ENCODE measurements around the gene KIAA0753. TPM values are rescaled to one million over a fixed set of nuclear protein-coding genes. Genes with fewer than 3 reads are reported as not detected.

Gene KIAA0753
- total RNA-seq, 1 donor from 2014 or later: 19.8 TPM

DNA sequence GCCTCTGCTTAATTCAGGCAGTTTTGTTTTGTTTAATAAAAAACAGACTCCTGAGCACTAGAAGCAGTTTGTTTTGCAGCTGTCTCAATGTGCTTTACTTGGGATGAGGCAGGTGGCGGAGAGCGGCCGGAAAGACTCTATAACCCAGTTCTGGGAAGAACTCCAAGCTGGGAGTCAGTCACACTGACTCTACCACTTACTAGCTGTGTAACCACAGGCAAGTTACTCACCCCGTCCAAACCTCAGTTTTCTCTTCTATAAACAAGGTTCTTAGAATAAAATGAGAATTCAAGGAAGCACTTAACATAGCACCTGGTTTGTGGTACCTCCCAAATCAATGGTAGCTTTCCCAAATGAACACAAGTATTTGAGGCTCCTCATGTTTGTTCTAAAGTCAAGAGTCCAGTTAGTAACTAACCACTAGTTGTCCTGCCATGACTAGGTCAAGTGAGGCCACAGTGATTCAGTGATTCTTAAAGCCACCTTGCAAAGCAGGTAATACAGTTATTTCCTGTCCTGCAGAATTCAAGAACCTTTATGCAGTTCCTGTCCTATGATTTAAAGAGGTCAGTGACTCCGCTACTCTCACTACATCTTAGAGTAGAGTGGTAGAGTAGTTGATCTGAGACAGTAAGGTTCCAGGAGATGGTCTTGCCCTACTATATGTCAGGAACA is 3.1 kb upstream of the KIAA0753 start:
- no peak for DNase-seq (ENCODE audit: extremely low read depth, low read depth, low spot score)

DNA sequence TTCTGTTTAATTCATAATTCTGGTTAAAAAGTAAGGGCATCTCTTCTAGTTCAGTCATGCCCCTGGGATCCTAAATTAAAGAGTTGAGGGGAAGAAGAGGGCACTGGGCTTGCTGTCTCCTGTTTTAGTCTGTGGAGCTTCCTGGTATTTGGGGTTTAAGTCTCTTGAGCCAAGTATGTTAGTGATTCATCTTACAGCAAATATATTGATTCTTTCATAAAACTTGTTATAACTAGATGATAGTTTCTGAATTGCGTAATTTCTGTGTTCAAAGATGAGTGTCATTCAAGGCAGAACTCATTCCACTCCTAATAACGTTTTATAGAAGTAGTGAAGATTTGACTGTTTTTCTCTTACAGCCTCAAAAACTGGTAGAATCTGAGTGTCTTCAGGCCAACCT is 2.1 kb upstream of the KIAA0753 start:
- no peak for DNase-seq (ENCODE audit: extremely low read depth, low read depth, low spot score)

DNA sequence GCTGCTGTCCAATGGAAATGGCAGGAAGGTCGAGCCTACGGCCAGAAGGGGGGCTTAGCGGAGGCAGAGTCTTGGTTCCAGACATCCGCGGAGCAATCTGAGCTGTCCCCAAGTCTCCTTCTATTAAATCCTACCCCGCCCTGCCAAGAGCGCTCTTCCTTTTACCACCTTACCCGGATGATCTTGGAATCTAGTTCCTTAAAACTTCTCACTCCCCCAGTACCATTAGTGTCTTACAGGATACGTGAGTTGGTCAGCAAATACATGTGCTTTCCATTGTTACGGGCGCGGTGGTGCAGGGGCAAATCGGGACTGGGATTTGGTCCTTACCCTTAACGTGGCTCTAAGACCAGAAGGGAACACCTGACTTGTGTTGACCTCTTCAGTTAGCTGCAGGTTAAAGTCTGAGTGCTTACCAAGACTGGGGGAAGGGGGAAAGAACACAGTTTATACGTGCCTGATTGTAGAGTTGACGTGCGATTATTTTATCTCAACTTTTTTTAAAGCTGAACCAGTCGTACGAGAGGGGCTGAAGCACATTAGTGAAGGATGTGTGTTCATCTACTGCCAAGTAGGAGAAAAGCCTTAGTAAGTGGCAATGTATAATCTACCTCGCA is 844 bp upstream of the KIAA0753 start:
- no peak for DNase-seq (ENCODE audit: extremely low read depth, low read depth, low spot score)

DNA sequence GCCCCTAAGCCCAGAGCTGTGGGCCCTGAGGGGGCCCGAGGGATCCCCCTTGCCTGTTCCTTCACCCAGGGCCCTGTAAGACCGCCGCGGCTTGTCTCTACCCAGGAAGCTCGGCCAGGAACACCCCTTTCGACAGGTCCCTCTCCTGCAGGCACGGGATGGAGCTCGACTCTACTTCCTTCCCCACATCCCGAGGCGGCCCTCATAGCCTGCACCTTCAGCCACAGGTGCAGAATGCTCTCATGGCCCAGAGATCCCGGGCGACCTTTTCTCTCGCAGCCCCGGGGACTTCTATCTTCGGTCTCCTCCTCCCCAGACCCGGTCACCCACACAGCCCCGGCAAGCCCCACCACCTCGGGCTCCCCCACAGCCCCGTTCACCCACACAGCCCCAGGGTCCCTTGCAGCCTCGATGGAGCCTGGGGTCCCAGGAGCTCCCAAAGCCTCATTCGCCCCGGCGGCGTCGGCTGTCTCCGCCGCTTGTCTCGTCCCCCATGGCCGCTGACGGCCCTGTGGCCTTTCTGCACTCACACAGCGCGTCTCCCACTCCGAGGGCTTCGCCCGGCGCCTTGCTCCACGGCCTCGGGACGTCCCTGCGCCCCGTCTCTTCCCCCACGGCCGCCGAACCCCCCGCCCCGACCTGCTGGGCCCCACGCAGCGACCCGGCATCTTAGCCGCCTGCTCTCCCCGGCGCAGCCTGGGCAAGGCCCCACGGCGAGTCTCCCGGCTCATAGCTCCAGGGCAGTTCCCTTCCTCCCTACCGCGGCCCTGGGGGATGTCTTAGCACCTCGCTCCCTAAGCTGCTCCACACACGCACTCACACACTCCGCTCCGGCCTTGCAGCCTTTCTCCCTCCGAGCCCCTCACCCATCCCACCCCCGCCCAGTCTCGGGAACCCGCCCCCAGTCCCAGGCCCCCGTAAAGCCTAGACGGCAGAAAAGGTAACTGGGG is 650 bp downstream of the KIAA0753 start:
- DNase-seq (ENCODE audit: extremely low read depth, low read depth, low spot score): no peak

DNA sequence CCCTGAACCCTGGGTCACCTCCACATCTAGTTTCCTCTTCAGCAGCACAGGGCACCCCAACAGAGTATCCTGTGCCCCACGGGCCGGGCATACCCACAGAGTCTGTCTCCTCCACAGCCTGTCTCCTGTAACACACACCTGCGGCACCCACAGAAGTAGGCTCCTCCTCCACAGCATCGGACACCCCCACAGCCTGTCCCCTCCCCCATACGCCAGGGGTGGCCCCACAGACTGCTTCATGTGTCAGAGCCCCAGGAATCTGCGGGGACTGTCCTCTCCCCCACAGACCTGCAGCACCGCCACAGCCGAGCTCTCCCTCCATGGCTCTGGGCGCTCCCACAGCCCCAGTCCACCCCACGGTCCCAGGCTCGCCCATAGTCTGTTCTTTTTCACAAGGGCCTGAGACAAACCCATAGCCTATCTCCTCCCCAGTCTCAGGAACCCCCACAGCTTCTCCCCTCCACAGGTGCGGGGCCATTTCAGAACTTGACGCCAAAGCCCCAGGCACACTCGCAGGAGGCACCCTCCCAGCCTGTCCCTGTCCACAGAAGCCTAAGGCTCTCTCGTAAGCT is 1.4 kb downstream of the KIAA0753 start:
- no peak for DNase-seq (ENCODE audit: extremely low read depth, low read depth, low spot score)

DNA sequence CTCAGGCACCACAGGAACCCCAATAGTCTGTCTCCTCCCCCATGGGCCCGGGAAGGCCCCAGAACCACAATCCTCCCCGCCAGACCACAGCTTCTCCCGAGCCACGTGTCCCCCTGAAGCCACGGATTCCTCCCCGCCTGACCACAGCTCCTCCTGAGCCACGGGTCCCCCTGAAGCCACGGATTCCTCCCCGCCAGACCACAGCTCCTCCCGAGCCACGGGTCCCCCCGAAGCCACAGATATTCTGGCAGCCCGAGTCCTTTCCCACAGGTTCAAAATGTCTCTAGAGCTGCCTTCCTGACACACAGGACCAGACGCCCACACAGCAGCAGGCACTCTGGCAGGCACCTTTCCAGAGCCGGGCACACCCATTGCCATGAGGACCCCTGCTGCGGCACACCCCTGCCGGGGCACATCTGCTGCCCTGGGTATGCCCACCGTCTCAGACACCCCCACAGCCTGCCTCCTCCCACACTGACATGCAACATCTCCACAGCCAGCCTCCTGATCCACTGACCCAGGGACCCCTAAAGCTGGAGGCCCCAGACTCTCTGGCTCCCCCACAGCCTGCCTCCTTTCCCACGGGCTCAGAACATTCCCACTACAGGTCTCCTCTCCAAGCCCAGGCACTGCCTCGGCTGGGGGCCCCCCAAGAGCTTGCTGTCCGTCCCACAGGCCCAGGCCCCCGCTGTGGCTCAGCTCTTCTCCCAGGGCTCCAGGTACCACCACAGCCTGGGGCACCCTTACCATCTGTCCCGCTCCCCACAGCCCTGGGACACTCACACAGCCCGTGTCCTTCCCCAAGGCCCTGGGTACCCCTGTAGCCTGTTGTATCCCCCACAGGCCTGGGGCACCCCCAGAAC is 2.2 kb downstream of the KIAA0753 start:
- no peak for DNase-seq (ENCODE audit: extremely low read depth, low read depth, low spot score)

DNA sequence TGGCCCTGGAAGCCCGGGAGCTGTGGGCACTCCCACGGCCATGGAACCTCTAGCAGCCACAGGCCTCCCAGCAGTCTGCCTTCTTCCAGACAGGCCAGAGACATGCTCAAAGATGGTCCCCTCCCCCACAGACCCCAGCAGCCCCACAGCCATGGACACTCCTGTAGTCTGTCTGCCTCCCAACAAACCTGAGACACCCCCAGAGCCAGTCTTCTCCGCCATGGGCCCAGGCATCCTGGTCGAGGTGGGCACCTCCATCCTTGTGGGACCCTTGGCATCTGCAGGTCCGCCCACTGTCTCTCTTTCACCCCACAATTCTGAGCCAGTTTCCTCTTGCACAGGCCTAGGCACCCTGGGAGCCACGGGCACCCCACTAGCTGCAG is 3.1 kb downstream of the KIAA0753 start:
- DNase-seq (ENCODE audit: extremely low read depth, low read depth, low spot score): no peak

DNA sequence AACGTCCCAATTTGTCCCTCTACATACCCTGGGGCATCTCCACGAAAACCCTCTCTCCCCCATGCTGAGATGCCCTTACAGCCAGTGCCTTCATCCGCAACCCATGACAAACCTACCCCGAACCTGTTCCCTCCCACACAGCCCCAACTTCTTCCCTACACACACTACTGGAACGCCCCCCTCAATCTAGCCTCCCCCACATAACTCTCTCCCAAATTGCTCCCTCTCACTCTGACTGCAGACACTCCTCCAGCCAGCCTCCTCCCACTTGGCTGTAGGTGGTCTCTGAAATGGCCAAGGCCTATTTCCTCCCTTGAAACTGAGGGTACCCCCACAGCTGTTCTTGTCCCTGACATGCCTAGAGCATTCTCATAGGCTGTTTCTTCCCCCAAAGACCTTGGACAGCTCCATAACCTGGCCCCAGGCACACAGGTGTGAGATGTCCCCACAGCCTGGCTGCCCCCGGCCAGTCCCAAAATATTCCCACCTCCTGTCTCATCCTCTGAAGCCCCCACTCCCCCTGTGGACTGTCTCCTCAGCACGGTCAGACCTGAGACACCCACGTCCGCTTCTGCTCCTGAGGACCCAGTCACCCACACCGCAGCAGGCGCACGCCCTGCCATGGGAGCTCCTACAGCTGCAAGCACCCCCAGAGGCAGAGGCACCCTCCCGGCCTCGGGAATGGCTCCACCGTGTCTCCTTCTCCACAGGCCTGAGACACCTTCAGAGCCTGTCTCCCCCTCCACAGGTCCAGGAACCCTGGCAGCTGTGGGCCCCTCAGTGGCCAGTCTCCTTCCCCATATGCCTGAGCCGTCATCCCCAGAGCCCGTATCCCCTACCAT is 3.7 kb downstream of the KIAA0753 start:
- DNase-seq (ENCODE audit: extremely low read depth, low read depth, low spot score): no peak

DNA sequence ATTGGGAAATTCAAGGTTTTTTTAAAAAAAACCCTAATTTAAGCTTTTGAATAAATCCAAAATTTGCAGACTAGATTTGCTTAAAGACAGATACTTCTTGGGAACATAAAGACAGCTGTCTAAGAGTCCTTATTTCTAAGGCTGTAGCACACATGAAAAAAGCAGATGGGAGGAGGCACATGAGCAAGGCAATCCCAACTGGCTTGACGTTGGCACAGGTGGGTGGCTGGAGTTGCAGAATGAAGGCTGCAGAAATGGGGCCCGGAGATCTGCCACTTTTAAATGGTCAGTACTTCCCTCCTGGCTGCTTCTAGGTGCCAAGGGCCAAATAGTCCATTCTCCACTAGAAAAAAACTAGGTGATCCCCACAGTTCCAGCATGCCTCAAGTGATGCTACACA is 4.4 kb downstream of the KIAA0753 start:
- DNase-seq (ENCODE audit: extremely low read depth, low read depth, low spot score): no peak

DNA sequence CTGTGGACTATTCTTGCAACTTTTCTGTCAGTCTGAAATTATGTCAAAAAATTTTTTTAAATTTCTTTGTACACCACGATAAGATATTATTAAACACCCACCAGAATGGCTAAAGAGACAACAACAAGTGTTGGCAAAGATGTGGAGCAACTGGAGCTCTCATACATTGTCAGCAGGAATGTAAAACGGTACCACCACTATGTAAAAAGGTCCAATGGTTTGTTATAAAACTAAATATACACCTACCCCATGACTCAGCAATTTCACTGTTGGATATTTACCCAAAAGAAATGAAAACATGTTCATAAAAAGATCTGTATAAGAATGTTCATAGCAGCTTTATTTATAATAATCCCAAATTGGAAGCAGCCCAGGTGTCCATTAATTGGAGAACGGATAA is 7.2 kb downstream of the KIAA0753 start:
- DNase-seq (ENCODE audit: extremely low read depth, low read depth, low spot score): no peak

DNA sequence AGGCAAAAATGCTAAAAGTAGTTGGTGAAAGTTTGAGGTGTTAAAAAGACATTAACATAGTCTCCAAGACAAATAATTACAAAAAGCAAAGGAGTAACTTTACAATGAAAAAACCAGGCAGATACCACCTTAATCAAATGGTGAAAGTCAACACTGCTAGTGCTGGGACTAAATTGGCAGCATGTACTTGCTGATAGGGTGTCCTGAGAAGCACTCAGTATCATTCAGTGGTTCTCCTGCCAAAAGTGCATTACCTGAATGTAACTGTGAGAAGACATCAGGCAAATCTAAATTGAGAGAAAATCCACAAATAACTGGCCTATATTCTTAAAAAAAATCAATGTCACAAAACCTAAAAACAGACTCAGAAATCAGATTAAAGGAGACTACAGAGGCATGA is 8.0 kb downstream of the KIAA0753 start:
- no peak for DNase-seq (ENCODE audit: extremely low read depth, low read depth, low spot score)

DNA sequence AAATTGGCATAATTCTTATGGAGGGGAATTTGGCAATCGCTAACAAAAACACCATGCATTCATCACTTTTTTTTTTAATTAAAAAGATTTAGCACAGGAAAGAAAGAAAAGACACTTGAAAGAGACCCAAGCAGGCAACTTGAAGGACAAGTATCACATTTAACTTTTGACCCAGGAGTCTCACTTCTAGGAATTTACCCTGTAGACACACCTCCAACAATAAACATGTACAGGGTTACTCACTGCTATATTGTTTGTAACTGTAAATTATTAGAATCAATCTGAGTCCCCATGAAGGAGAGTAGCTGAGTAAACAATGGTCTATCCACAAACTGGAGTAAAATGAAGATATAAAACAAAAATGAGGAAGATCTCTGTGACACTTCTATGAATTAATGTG is 10.1 kb downstream of the KIAA0753 start:
- DNase-seq (ENCODE audit: extremely low read depth, low read depth, low spot score): no peak

DNA sequence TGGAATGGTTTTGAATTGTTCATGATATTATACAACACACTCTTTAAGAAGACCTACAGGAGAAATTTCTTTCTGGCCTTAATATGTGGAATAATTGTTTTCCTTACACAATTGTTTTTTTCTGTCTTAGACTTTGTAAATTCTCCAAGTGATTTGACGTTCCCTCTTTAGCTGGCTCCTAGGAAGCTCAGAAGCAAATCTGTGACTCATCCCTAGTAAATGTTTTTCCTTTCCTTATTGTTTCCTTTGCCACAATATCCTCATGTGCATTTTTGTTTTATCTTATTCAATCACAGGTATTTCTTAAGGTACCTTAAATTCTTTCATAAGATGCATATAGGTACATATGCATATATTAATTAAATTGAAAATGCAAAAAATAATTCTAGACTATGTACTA is 13.5 kb downstream of the KIAA0753 start:
- DNase-seq (ENCODE audit: extremely low read depth, low read depth, low spot score): no peak

DNA sequence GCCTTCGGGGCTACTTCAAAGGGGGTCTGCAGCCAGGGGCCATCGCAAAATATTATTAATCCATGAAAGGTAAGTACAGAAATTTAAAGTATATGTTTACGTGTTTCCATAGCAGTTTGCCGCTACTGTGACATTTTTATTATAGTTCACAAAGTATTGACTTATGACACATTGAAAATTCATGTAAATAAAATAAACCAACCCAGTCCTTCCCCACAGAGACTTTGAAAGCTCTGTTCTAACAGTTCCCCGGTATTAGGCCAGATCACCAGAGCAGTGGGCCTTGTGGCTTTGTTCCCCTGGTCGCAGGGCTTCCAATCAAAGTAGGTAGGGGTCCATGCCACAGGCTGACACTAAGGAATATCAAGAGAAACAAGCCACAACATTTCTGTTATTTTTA is 13.9 kb downstream of the KIAA0753 start:
- DNase-seq (ENCODE audit: extremely low read depth, low read depth, low spot score): no peak

DNA sequence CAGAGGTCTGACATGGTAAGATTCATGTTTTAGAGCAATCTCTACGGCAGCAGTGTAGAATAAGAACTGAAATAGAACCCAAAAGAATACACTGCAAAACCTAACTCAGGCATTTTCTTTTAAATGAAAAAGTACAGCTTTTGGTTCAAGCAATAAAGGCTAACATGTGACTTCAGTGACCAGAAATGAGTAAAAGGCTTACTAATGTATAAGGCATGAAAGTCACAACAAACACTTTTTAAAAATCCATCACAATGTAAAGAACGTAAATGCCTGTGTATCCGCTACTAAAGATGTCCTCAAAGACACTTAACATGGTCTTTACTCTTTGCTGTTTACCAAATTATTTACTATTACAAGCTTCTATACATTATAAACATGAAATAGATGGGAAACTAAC is 16.6 kb downstream of the KIAA0753 start:
- no peak for DNase-seq (ENCODE audit: extremely low read depth, low read depth, low spot score)

DNA sequence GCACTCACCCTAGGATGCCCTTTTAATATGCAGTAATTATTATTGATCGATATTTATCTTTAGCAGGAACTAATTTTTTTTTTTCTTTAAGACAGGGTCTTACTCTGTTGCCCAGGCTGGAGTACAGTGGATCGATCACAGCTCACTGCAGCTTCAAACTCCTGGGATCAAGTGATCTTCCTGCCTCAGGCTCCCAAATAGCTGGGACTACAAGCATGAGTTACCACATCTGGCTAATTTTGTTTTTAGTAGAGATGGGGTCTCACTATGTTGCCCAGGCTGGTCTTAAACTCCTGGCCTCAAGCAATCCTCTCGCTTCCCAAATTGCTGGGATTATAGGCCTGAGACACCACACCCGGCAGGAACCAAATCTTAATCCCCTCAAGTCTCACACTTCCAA is 29.3 kb downstream of the KIAA0753 start:
- DNase-seq (ENCODE audit: extremely low read depth, low read depth, low spot score): no peak

DNA sequence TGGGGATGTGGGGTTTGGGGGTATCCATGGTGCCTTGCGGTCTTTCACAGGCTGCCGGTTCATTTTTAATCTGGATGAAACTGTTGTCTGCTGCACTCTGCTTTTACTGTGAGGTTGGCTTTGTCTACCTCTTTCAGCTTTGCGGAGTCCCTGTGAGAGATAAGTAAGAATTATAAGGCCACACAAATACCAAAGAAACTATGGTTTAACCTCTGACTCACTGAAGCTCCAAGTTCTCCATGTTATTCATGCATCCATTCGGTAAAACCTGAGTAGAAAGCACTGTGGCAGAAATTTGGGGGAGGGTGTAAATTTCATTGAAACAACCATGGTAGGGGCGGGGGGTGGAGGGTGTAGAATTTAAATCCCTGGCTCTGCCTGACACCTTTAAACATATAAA is 30.5 kb downstream of the KIAA0753 start:
- DNase-seq (ENCODE audit: extremely low read depth, low read depth, low spot score): no peak

DNA sequence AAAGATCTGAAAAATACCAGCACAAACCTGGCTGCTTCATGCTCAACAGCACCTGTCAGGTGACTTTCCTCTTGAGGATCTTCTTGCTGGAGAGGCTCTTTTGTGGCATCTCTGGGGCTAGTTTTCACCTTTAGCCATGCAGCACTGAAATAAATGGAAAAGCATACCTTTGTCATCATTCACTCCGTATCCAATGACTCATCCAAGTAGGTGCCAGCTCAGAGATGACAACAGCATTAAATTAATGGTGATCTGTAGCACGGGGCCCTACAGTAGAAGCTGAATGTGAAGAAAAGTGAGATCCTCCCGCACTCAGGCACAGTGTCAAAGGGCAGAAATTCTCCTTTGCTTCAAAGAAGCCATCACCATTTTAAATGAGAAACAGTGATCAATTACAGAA is 32.2 kb downstream of the KIAA0753 start:
- no peak for DNase-seq (ENCODE audit: extremely low read depth, low read depth, low spot score)

DNA sequence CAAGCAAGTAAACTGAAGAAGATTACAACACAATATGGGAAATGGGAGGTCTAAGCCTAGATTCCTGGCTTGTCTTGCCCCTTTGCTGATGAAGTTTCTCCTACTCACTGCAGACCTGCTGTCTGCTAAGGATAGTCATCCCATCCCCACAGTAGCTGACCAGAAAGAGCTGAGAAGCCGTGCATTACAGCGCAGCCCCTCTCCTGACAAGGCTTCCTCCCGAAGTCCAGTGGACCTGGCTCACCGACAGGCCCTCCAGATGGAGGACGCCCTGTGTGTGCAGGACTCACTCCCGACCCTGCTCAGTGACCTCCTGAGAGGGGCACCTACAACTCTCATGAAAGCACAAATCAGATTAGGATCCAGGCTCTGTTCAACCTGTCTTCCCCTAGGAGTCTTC is 35.4 kb downstream of the KIAA0753 start:
- DNase-seq (ENCODE audit: extremely low read depth, low read depth, low spot score): no peak
